ENCODE measurements around the gene APBA1.

- TF ChIP-seq POLR2A (IDR thresholded peaks at IDR 0.05) (no peak), CTCF (IDR thresholded peaks at IDR 0.05) (no peak)
Measured at GRCh38 chr9:69380811-69381210, 291.4 kb downstream of the APBA1 start.
